AG04449 (cell line): ENCODE data around the gene TXNDC11.

Experiments used
- CTCF ChIA-PET: fragments of 350-600 bp; formaldehyde crosslinking; extraction: SDS; loops from one replicate; lab custom pipeline; 2021; ENCODE audit warnings: antibody characterized with exemption; lab: Yijun Ruan, JAX
- POLR2A ChIA-PET: fragments of 400-600, 350-600 bp; formaldehyde crosslinking; extraction: SDS; loops from one replicate; lab custom pipeline; 2020; ENCODE audit warnings: antibody characterized with exemption, inconsistent platforms; lab: Yijun Ruan, JAX
- DNase-seq: peaks from one replicate; pipeline ENCODE4 v3.0.0-alpha.2; 2010; ENCODE audit warnings: low read depth, low spot score
- H3K4me3 ChIP-seq: 2 replicates; pipeline ENCODE4 v1.5.1; 2011; ENCODE audit warnings: low read depth, mild to moderate bottlenecking, control low read depth, low read length
- CTCF ChIP-seq: IDR thresholded peaks from one replicate; pipeline ENCODE4 v1.5.1; 2011; ENCODE audit warnings: mild to moderate bottlenecking, moderate library complexity, low read length, control low read depth, inconsistent platforms; ENCODE audit not compliant: insufficient read depth; ENCODE audit errors: missing control alignments

Gene TXNDC11

DNA sequence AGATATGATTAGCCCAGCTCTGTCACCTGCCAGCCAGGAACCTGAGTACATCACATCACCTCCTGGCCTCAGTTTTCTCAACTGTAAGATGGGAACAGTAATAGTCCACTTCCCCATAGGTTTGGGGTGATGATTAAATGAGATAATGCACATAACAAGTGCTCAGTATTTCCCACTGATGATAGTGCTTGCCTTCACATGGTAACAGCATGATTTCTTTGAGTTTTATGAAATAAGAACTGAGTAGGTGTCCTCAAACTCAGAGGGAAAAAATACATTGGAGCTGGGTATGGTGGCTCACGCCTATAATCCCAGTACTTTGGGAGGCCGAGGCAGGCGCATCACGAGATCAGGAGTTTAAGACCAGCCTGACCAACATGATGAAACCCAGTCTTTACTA lies 104.5 kb downstream of the TXNDC11 start:
- no peak for DNase-seq
- no peak overlapping the region for H3K4me3 ChIP-seq
- ChIA-PET POLR2A (no interaction called here), CTCF (interaction anchor here (0.7 to 3.0 kb wide), 4 partner anchors 8 to 677 kb away, joined by 3 to 12 read pairs (median 3); no protein-coding TSS in a partner anchor)
- TF ChIP-seq CTCF = no peak

DNA sequence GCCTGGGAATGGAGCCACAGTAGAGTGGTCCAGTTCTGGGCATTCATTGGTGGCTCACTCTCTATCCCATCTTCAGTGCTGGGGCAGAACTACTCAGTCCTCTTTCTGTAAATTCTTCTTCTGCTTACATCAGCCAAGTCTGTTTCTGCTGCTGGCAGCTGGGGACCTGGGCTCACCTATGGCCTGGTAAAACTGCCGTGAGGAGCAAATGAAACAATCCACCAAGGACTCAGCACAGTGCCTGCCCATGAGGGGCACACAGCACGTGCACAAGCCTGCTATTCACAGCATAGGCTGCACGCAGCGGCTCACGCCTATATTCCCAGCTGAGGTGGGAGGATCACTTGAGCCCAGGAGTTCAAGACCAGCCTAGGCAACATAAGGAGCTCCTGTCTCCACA lies 105.3 kb downstream of the TXNDC11 start:
- no peak for TF ChIP-seq CTCF
- no peak overlapping the region for H3K4me3 ChIP-seq
- CTCF ChIA-PET = interaction anchor here (1.3 to 3.0 kb wide), 2 partner anchors 105 to 230 kb away, joined by 3 to 12 read pairs; no protein-coding TSS in a partner anchor
- DNase-seq = no peak
- POLR2A ChIA-PET = no interaction called here

DNA sequence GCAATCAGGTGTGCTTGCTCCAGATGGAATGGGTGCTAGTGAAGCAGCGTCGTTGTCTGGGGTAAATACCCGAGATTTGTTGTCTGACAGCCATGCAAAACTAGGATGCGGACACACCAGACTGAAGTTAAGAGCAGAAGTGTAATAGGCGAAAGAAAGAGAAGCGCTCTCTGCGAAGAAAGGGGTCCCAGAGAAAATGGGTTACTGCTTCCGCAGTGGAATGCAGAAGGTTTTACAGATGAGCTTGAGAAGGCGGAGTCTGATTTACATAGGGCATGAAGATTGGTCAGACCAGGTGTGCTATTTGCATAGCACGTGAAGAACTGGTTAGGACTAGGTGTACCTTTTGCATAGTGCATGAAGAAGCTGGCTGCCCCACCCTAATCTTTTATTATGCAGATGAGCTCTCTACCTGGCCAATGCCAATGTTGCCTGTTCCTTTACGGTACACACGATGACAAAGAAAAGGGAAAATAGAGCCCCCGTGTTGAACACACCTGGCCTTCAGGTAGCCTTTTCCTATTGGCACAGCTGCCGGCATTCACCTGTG lies 106.4 kb downstream of the TXNDC11 start:
- H3K4me3 ChIP-seq = no peak overlapping the region
- no peak for DNase-seq
- ChIA-PET CTCF (interaction anchor here (0.6 to 3.0 kb wide), 3 partner anchors 104 to 241 kb away, joined by 3 to 12 read pairs (median 4); no protein-coding TSS in a partner anchor), POLR2A (no interaction called here)
- TF ChIP-seq CTCF = no peak

GRCh38 chr16:11635679-11636171 lies 106.9 kb downstream of the TXNDC11 start:
- POLR2A ChIA-PET = no interaction called here
- CTCF ChIA-PET = interaction anchor here (1.1 to 3.0 kb wide), 3 partner anchors 104 to 229 kb away, joined by 4 to 12 read pairs (median 4); no protein-coding TSS in a partner anchor
- no peak overlapping the region for H3K4me3 ChIP-seq
- no peak for DNase-seq
- no peak for TF ChIP-seq CTCF

GRCh38 chr16:11635113-11635652 lies 107.5 kb downstream of the TXNDC11 start:
- no peak for DNase-seq
- no peak for TF ChIP-seq CTCF
- ChIA-PET CTCF (interaction anchor here (1.1 kb wide), 1 partner anchor 229 kb away, joined by 4 read pairs; no protein-coding TSS in a partner anchor), POLR2A (no interaction called here)
- no peak overlapping the region for H3K4me3 ChIP-seq

GRCh38 chr16:11634312-11634711 lies 108.3 kb downstream of the TXNDC11 start:
- no peak for DNase-seq
- ChIA-PET CTCF (interaction anchor here (1.1 kb wide), 1 partner anchor 228 kb away, joined by 4 read pairs; no protein-coding TSS in a partner anchor), POLR2A (no interaction called here)
- no peak for TF ChIP-seq CTCF
- H3K4me3 ChIP-seq = no peak overlapping the region
